Transverse colon (tissue), 4 donors: ENCODE data around the gene CFAP65. TPM values are rescaled to one million over a fixed set of nuclear protein-coding genes. Genes with fewer than 3 reads are reported as not detected.
A peak's percentile ranks its signal among the peaks of the same experiment; 100 is the strongest.

Source experiments
- DNase-seq: peaks from one replicate; pipeline ENCODE4 v3.0.0-alpha.2; 2019
- H3K27ac ChIP-seq, 4 donors: fragments of 200-600 bp; sonication (generic); 2 replicates each; pipeline ENCODE4 v1.5.1; 2016 to 2018; ENCODE audit warnings: inconsistent platforms in 4 of 4
- H3K27me3 ChIP-seq: fragments of 200-600 bp; sonication (generic); 2 replicates; pipeline ENCODE4 v1.5.1; 2017; ENCODE audit warnings: inconsistent platforms
- H3K36me3 ChIP-seq, 4 donors: fragments of 200-600 bp; sonication (generic); 2 replicates each; pipeline ENCODE4 v1.5.1; 2017 to 2019; ENCODE audit warnings: inconsistent platforms in 4 of 4
- H3K4me1 ChIP-seq, 4 donors: fragments of 200-600 bp; sonication (generic); 2 replicates each; pipeline ENCODE4 v1.5.1; 2017 to 2020; ENCODE audit warnings: inconsistent platforms in 4 of 4
- H3K4me3 ChIP-seq, 4 donors: fragments of 200-600 bp; sonication (generic); 1 replicate in 1 of 4; 2 replicates in 3 of 4; pipeline versions ENCODE4 v1.5.1 to v1.6.1; 2017 to 2019; ENCODE audit warnings: inconsistent platforms in 4 of 4
- H3K9me3 ChIP-seq, 2 donors: fragments of 200-600 bp; sonication (generic); 2 replicates each; pipeline ENCODE4 v1.5.1; 2017 to 2019; ENCODE audit warnings: inconsistent platforms in 2 of 2
- CTCF ChIP-seq, 5 experiments: fragments of 200-600 bp in 3 of 5; fragments of 450-650 bp in 2 of 5; sonication (generic) in 3 of 5; IDR thresholded peaks; 1 replicate in 2 of 5; 2 replicates in 3 of 5; pipeline ENCODE4 v1.5.1; 2016 to 2017; ENCODE audit warnings: antibody characterized with exemption in 5 of 5, inconsistent platforms in 3 of 5, mild to moderate bottlenecking in 2 of 5, moderate library complexity in 1 of 5
- EP300 ChIP-seq: sonication (generic); formaldehyde crosslinking; IDR thresholded peaks from one replicate; pipeline ENCODE4 v1.6.1; 2017; ENCODE audit warnings: antibody characterized with exemption, low read depth
- POLR2A ChIP-seq: fragments of 450-650 bp; IDR thresholded peaks from one replicate; pipeline ENCODE4 v1.6.1; 2016; ENCODE audit warnings: antibody characterized with exemption, mild to moderate bottlenecking, moderate library complexity
- POLR2AphosphoS5 ChIP-seq, 3 donors: sonication (generic); formaldehyde crosslinking; IDR thresholded peaks; one replicate each; pipeline ENCODE4 v1.6.1; 2016; ENCODE audit warnings: antibody characterized with exemption in 3 of 3
- WGBS, 2 donors: methylation state at CpG; one replicate each; pipeline ENCODE4 v1.1.5; 2018; ENCODE audit warnings: low coverage in 1 of 2; 5-methylcytosine and 5-hydroxymethylcytosine counted together
- in situ Hi-C, 4 donors: fragments of 200-750 bp; cut with MboI; loops; one replicate each; pipeline versions ENCODE4 v1.15.0 to v1.15.1; 2017; ENCODE audit warnings: low sequenced_read_pairs in 3 of 4, low pct_ligation_motif_present in 1 of 4, low pct_unique_long_range_greater_than_20kb in 1 of 4
- intact Hi-C: fragments of 100-400 bp; cut with DNase I; formaldehyde crosslinking; loops from one replicate; pipeline ENCODE4 v1.15.1; 2023; ENCODE audit warnings: low total_unique reads
- total RNA-seq, 4 donors: library from RNA; depleted of rRNA; stranded (reverse); fragments of >200 nt; gene quantifications; one replicate each; pipeline ENCODE4 v1.1.0, GENCODE V29; 2016

The CFAP65 gene
- total RNA-seq, 4 donors from 2014 or later, result 0.64 to 3.0 (median 1.5) TPM; not detected in 1

GRCh38 chr2:219042157-219042556, 841 bp upstream of the CFAP65 start:
- in situ Hi-C loops (loop anchor here in 2 of 4 donors (25.0 kb wide), 1 partner anchor 270 kb away; the partner anchor contains the start of gene PTPRN (in 2 of the 2)), intact Hi-C loops (no loop called here)
- no peak overlapping the region for H3K27ac ChIP-seq
- H3K36me3 ChIP-seq, result no peaks in the 10 kb centered on the region
- no peak overlapping the region for H3K4me3 ChIP-seq
- DNase-seq, result no peak
- peaks cover 0 to 9% (median 0%) of the 10 kb centered on the region in 4 donors for H3K4me1 ChIP-seq
- 80 to 82% methylated on average over 4 of the region's 4 CpGs for WGBS, 2 donors
- H3K27me3 ChIP-seq, result peaks cover 69% of the 10 kb centered on the region
- TF ChIP-seq POLR2A (no peak), CTCF (IDR thresholded peaks at IDR 0.05) (no peak), POLR2AphosphoS5 (IDR thresholded peaks at IDR 0.05) (no peak), EP300 (no peak)
- no peaks in the 10 kb centered on the region for H3K9me3 ChIP-seq

- Histone ChIP-seq H3K4me1 (peaks cover 0 to 9% (median 0%) of the 10 kb centered on the region in 4 donors), H3K4me3 (no peak overlapping the region), H3K27me3 (peaks cover 45% of the 10 kb centered on the region), H3K27ac (no peak overlapping the region), H3K9me3 (no peaks in the 10 kb centered on the region), H3K36me3 (no peaks in the 10 kb centered on the region)
- 10% methylated on average over 1 of the region's 1 CpG; no CpG with 5 or more reads in 1 of the 2 donors for WGBS, 2 donors
- no peak for DNase-seq
- in situ Hi-C loops (loop anchor here in 2 of 4 donors (25.0 kb wide), 1 partner anchor 274 kb away; the partner anchor contains the start of gene PTPRN (in 2 of the 2)), intact Hi-C loops (no loop called here)
- TF ChIP-seq EP300 (no peak), CTCF (IDR thresholded peaks at IDR 0.05) (no peak)
Observed at GRCh38 chr2:219038600-219038999, 2.7 kb downstream of the CFAP65 start.

DNA sequence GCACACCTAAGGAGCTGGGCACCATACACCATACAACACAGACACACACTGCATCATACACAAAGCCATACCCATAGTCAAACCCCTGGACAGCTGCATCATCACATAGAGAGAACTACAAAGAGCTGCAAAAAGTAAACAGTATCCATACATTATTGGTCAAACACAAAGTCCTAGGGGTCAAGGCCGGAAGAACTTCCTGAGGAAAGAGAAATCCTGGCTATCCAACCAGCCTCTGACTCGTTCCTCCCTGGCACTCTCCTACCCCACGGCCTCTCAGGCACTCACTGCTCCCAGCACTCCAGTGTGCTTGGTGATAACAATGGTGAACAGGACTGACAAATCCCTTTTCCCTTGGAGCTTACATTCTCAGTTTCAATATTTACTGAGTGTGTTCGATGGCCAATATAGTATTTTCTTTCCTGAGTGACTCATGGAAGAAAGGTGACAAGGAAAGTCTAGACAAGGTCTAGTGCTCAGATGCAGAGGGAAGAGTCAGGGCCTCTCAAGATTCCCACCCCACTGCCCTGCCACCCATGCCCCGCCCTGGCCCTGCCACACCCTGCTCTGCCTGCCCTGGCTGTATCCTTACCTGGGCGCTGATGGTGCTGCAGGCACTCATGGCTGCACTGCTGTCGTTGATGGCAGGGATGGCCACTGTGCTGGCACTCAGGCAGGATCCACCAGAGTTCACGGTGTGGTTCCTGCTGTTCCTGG, 3.4 kb downstream of the CFAP65 start:
- TF ChIP-seq POLR2AphosphoS5 (IDR thresholded peaks at IDR 0.05), result no peak
- TF ChIP-seq EP300, result no peak
- no peak for TF ChIP-seq CTCF (IDR thresholded peaks at IDR 0.05)
- TF ChIP-seq POLR2A, result no peak
- no peaks in the 10 kb centered on the region for H3K9me3 ChIP-seq
- 42% methylated on average over 8 of the region's 8 CpGs; no CpG with 5 or more reads in 1 of the 2 donors for WGBS, 2 donors
- intact Hi-C loops (no loop called here), in situ Hi-C loops (loop anchor here in 2 of 4 donors (25.0 kb wide), 1 partner anchor 274 kb away; the partner anchor contains the start of gene PTPRN (in 2 of the 2))
- H3K27ac ChIP-seq, result no peak overlapping the region
- H3K4me1 ChIP-seq, result peaks cover 0 to 9% (median 0%) of the 10 kb centered on the region in 4 donors
- H3K27me3 ChIP-seq, result peaks cover 42% of the 10 kb centered on the region
- H3K36me3 ChIP-seq, result no peaks in the 10 kb centered on the region
- no peak overlapping the region for H3K4me3 ChIP-seq
- DNase-seq, result peak; percentile 33

- Histone ChIP-seq H3K27ac (no peak overlapping the region), H3K36me3 (no peaks in the 10 kb centered on the region), H3K9me3 (no peaks in the 10 kb centered on the region), H3K27me3 (peaks cover 29% of the 10 kb centered on the region), H3K4me1 (peaks cover 0 to 2% (median 0%) of the 10 kb centered on the region in 4 donors), H3K4me3 (no peak overlapping the region)
- in situ Hi-C loops (loop anchor here in 2 of 4 donors (25.0 kb wide), 1 partner anchor 276 kb away; the partner anchor contains the start of gene PTPRN (in 2 of the 2)), intact Hi-C loops (no loop called here)
- TF ChIP-seq CTCF (IDR thresholded peaks at IDR 0.05) (no peak), POLR2AphosphoS5 (IDR thresholded peaks at IDR 0.05) (no peak), EP300 (no peak)
- 88% methylated on average over 2 of the region's 2 CpGs; no CpG with 5 or more reads in 1 of the 2 donors for WGBS, 2 donors
- no peak for DNase-seq
Observed at GRCh38 chr2:219035942-219036341, 5.4 kb downstream of the CFAP65 start.
